K562 (cell line): ENCODE measurements around the gene AGAP3. TPM values are rescaled to one million over a fixed set of nuclear protein-coding genes. Genes with fewer than 3 reads are reported as not detected.

ENCODE experiments used
- ARID1B ChIP-seq: fragments of 450-650 bp; IDR thresholded peaks from 2 replicates; pipeline ENCODE4 v1.6.1; 2016; ENCODE audit warnings: antibody characterized with exemption, mild to moderate bottlenecking, inconsistent platforms
- CHD4 ChIP-seq: fragments of 200-600 bp; sonication (generic); IDR thresholded peaks from 3 replicates; pipeline ENCODE4 v1.6.1; 2012; ENCODE audit warnings: low read depth, mild to moderate bottlenecking, mixed read lengths, low read length, inconsistent platforms; ENCODE audit not compliant: insufficient read depth, insufficient replicate concordance, poor library complexity, severe bottlenecking
- CREB1 ChIP-seq, 2 experiments: sonication (generic) in 1 of 2; formaldehyde crosslinking in 1 of 2; IDR thresholded peaks; 2 replicates each; pipeline versions ENCODE4 v1.6.1 to v1.8.0; 2012 to 2022; ENCODE audit warnings: inconsistent platforms in 1 of 2, mild to moderate bottlenecking in 1 of 2, missing genetic modification reagents in 1 of 2, moderate library complexity in 1 of 2
- CREM ChIP-seq: IDR thresholded peaks from 2 replicates; pipeline ENCODE4 v1.6.1; 2014; ENCODE audit warnings: antibody characterized with exemption, low read depth
- FOS ChIP-seq: IDR thresholded peaks from 3 replicates; pipeline ENCODE4 v1.6.1; 2011; ENCODE audit not compliant: insufficient read length; ENCODE audit errors: extremely low read depth
- HDGF ChIP-seq: fragments of 450-650 bp; IDR thresholded peaks from 2 replicates; pipeline ENCODE4 v1.6.1; 2016
- HNRNPL ChIP-seq: fragments of 200-400 bp; formaldehyde crosslinking; IDR thresholded peaks from 2 replicates; pipeline ENCODE4 v1.6.1; 2017; ENCODE audit warnings: low read depth, mild to moderate bottlenecking, low read length
- KDM4B ChIP-seq, 2 experiments: fragments of 450-650 bp in 1 of 2; sonication (generic) in 1 of 2; IDR thresholded peaks; 2 replicates each; pipeline ENCODE4 v1.6.1; 2016 to 2017; ENCODE audit warnings: borderline replicate concordance in 2 of 2, antibody characterized with exemption in 1 of 2, low read depth in 1 of 2, mild to moderate bottlenecking in 1 of 2
- KDM5B ChIP-seq: fragments of 200-600 bp; sonication (generic); IDR thresholded peaks from 2 replicates; pipeline ENCODE4 v1.6.1; 2012; ENCODE audit warnings: low read depth, mild to moderate bottlenecking, moderate library complexity, low read length, control low read depth, inconsistent platforms; ENCODE audit not compliant: insufficient replicate concordance
- NCOA1 ChIP-seq: fragments of 450-650 bp; IDR thresholded peaks from 2 replicates; pipeline ENCODE4 v1.6.1; 2016; ENCODE audit warnings: low read depth
- SIN3A ChIP-seq, 2 experiments: fragments of 150-350 bp in 1 of 2; IDR thresholded peaks; 2 replicates each; pipeline ENCODE4 v1.6.1; 2011 to 2016; ENCODE audit warnings: borderline replicate concordance in 2 of 2, low read depth in 2 of 2, low read length in 2 of 2, mild to moderate bottlenecking in 2 of 2, moderate library complexity in 2 of 2; ENCODE audit not compliant: control insufficient read depth in 1 of 2
- SREBF2 ChIP-seq: sonication (generic); formaldehyde crosslinking; IDR thresholded peaks from 2 replicates; pipeline ENCODE4 v1.4.0; 2020; ENCODE audit warnings: mild to moderate bottlenecking, missing genetic modification reagents
- TBL1XR1 ChIP-seq, 2 experiments: IDR thresholded peaks; 2 replicates each; pipeline ENCODE4 v1.6.1; 2012; ENCODE audit warnings: improper control_type of control experiment in 2 of 2, low read length in 2 of 2, mild to moderate bottlenecking in 1 of 2
- ZNF395 ChIP-seq: fragments of 200-800 bp; sonication (Bioruptor generic); IDR thresholded peaks from 2 replicates; pipeline ENCODE4 v1.6.1; 2017; ENCODE audit warnings: missing genetic modification characterization, missing compliant biosample characterization
- polyA plus RNA-seq, 8 experiments: library from polyadenylated mRNA; depleted of rRNA in 4 of 8; stranded (reverse) in 5 of 8; unstranded in 3 of 8; fragments of >200 nt; fragmentation: Nextera tagmentation in 2 of 8; fragmentation: Illumina TruSeq in 1 of 8; extraction: Ambion mirVana in 2 of 8; extraction: Trizol in 1 of 8; gene quantifications; 2 replicates each; pipeline versions ENCODE4 v1.2.1 to v1.2.3, GENCODE V29; 2011 to 2014; ENCODE audit warnings: inconsistent platforms in 1 of 8, missing spikeins in 1 of 8
- total RNA-seq, 7 experiments: library from RNA; depleted of rRNA in 6 of 7; stranded (reverse); fragments of >200 nt in 6 of 7; fragmentation: Illumina TruSeq in 2 of 7; extraction: Trizol in 2 of 7; gene quantifications; 2 replicates each; pipeline versions ENCODE4 v1.2.1 to v1.2.3, GENCODE V29; 2011 to 2021; ENCODE audit warnings: low replicate concordance in 1 of 7
- TF ChIP-seq, protein P1 (sequence below): conservative IDR thresholded peaks from 2 replicates; pipeline ENCODE4 v1.6.1; 2011; ENCODE audit warnings: low read depth, mild to moderate bottlenecking, low read length; ENCODE audit not compliant: control insufficient read depth
- TF ChIP-seq, protein P2 (sequence below): sonication (generic); formaldehyde crosslinking; IDR thresholded peaks from 2 replicates; pipeline ENCODE4 v1.9.0; 2022; ENCODE audit warnings: mild to moderate bottlenecking, missing genetic modification reagents
- TF ChIP-seq, protein P3 (sequence below): sonication (generic); formaldehyde crosslinking; IDR thresholded peaks from 2 replicates; pipeline ENCODE4 v1.8.1; 2023; ENCODE audit warnings: mild to moderate bottlenecking, missing genetic modification reagents

AGAP3 gene
- total and polyA plus RNA-seq, 9 of the 15 experiments (the other 6 are each of a cell fraction or from before 2014, with no cell fraction given), result 3.4 to 208 (median 62.2) TPM

- TF ChIP-seq SIN3A (IDR thresholded peaks at IDR 0.05; ENCODE audit: borderline replicate concordance in 2 of 2, control insufficient read depth in 1 of 2, low read depth in 2 of 2, low read length in 2 of 2) (0 out of 4 replicates have a peak, but pooled peaks have one; percentile 6 to 33), NCOA1 (no peak), FOS (no peak), HDGF (0 out of 2 replicates have a peak, but pooled peaks have one; percentile 18), CREM (0 out of 2 replicates have a peak, but pooled peaks have one; percentile 4), TBL1XR1 (IDR thresholded peaks at IDR 0.05; ENCODE audit: low read length in 2 of 2) (0 out of 4 replicates have a peak, but pooled peaks of 1 of the 2 experiments have one; percentile 2), ARID1B (no peak), ZNF395 (CRISPR knock-in tag) (no peak), KDM4B (IDR thresholded peaks at IDR 0.05; ENCODE audit: borderline replicate concordance in 2 of 2, low read depth in 1 of 2) (no peak; a peak in 1 of 4 replicates), CREB1 (IDR thresholded peaks at IDR 0.05) (0 out of 2 replicates have a peak, but pooled peaks have one; percentile 12), CREB1 (CRISPR knock-in tag; IDR thresholded peaks at IDR 0.05) (no peak), CHD4 (peak; percentile 42), KDM5B (peak; percentile 37), HNRNPL (peak; percentile 61), SREBF2 (CRISPR knock-in tag) (peak; percentile 99; the same call in 1 of the 2 replicates)
- TF ChIP-seq, protein P1, sequence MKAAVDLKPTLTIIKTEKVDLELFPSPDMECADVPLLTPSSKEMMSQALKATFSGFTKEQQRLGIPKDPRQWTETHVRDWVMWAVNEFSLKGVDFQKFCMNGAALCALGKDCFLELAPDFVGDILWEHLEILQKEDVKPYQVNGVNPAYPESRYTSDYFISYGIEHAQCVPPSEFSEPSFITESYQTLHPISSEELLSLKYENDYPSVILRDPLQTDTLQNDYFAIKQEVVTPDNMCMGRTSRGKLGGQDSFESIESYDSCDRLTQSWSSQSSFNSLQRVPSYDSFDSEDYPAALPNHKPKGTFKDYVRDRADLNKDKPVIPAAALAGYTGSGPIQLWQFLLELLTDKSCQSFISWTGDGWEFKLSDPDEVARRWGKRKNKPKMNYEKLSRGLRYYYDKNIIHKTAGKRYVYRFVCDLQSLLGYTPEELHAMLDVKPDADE, result 0 out of 2 replicates have a peak, but pooled peaks have one; percentile 8
- TF ChIP-seq, protein P2, sequence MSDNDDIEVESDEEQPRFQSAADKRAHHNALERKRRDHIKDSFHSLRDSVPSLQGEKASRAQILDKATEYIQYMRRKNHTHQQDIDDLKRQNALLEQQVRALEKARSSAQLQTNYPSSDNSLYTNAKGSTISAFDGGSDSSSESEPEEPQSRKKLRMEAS (CRISPR knock-in tag), result no peak
- TF ChIP-seq, protein P3, sequence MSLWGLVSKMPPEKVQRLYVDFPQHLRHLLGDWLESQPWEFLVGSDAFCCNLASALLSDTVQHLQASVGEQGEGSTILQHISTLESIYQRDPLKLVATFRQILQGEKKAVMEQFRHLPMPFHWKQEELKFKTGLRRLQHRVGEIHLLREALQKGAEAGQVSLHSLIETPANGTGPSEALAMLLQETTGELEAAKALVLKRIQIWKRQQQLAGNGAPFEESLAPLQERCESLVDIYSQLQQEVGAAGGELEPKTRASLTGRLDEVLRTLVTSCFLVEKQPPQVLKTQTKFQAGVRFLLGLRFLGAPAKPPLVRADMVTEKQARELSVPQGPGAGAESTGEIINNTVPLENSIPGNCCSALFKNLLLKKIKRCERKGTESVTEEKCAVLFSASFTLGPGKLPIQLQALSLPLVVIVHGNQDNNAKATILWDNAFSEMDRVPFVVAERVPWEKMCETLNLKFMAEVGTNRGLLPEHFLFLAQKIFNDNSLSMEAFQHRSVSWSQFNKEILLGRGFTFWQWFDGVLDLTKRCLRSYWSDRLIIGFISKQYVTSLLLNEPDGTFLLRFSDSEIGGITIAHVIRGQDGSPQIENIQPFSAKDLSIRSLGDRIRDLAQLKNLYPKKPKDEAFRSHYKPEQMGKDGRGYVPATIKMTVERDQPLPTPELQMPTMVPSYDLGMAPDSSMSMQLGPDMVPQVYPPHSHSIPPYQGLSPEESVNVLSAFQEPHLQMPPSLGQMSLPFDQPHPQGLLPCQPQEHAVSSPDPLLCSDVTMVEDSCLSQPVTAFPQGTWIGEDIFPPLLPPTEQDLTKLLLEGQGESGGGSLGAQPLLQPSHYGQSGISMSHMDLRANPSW (CRISPR knock-in tag), result peak; percentile 61; the same call in 1 of the 2 replicates
These were observed 25.7 kb upstream of the AGAP3 start (continued) for GRCh38 chr7:151060416-151061212.
